GM12878 (cell line): ENCODE data around the gene FXN. TPM values are rescaled to one million over a fixed set of nuclear protein-coding genes. Genes with fewer than 3 reads are reported as not detected.

ENCODE experiments used
- ATAC-seq: fragments of 200-7000 bp; cut with Tn5 transposase; 3 replicates; pipeline ENCODE4 v1.9.1; 2020; ENCODE audit warnings: mild to moderate bottlenecking, moderate library complexity
- BruUV-seq: library from RNA; stranded (reverse); fragments of 400-500 nt; replicated peaks from 2 replicates; lab custom pipeline; 2021; lab: Mats Ljungman, UMichigan
- CTCF ChIA-PET: fragments of 300-600 bp; sonication (Branson Sonifier 250); formaldehyde crosslinking; extraction: SDS; loops from one replicate; lab custom pipeline; 2021; ENCODE audit warnings: inconsistent platforms; lab: Yijun Ruan, JAX
- POLR2A ChIA-PET: fragments of 350-600 bp; formaldehyde crosslinking; extraction: SDS; loops from one replicate; lab custom pipeline; 2021; ENCODE audit warnings: inconsistent platforms; lab: Charles Lee
- RAD21 ChIA-PET: fragments of 300-600 bp; sonication (Branson Sonifier 250); formaldehyde crosslinking; loops from one replicate; lab custom pipeline; 2023; ENCODE audit warnings: antibody characterized with exemption; ENCODE audit not compliant: unreplicated experiment; lab: Charles Lee
- SMC1A ChIA-PET: fragments of 300-600 bp; sonication (Branson Sonifier 250); formaldehyde crosslinking; loops from one replicate; lab custom pipeline; 2023; ENCODE audit not compliant: unreplicated experiment, uncharacterized antibody; lab: Charles Lee
- DNase-seq: peaks from one replicate; pipeline ENCODE4 v3.0.0-alpha.2; 2011; ENCODE audit warnings: low read depth, low spot score
- FAIRE-seq: peaks from 3 replicates; lab custom pipeline; 2011; peaks lifted over from hg19 to GRCh38; lab: Jason Lieb, UNC
- H2AFZ ChIP-seq: 2 replicates; pipeline ENCODE4 v1.6.0; 2011; ENCODE audit warnings: low read depth, low read length, control low read depth; ENCODE audit not compliant: control insufficient read depth
- H3K27ac ChIP-seq: 2 replicates; pipeline ENCODE4 v1.5.1; 2011; ENCODE audit warnings: control low read depth; ENCODE audit not compliant: control insufficient read depth, insufficient read depth
- H3K27me3 ChIP-seq, 2 experiments: replicated peaks in 1 of 2; 2 replicates each; pipeline versions ENCODE4 v1.6.0 to v1.6.1; 2011; ENCODE audit warnings: low read length in 1 of 2; ENCODE audit not compliant: control insufficient read depth in 2 of 2, insufficient read depth in 2 of 2
- H3K36me3 ChIP-seq, 2 experiments: 2 replicates each; pipeline ENCODE4 v1.5.1; 2011; ENCODE audit warnings: low read length in 1 of 2; ENCODE audit not compliant: control insufficient read depth in 2 of 2, insufficient read depth in 2 of 2
- H3K4me1 ChIP-seq: 2 replicates; pipeline ENCODE4 v1.6.1; 2011; ENCODE audit warnings: mild to moderate bottlenecking, low read length, moderate library complexity, mixed read lengths; ENCODE audit not compliant: control insufficient read depth, insufficient read depth
- H3K4me2 ChIP-seq: 2 replicates; pipeline ENCODE4 v1.6.0; 2011; ENCODE audit warnings: control low read depth; ENCODE audit not compliant: control insufficient read depth, insufficient read depth
- H3K4me3 ChIP-seq: fragments of 200-600 bp; sonication (generic); 2 replicates; pipeline ENCODE4 v1.5.1; 2016
- H3K79me2 ChIP-seq: 2 replicates; pipeline ENCODE4 v1.6.0; 2011; ENCODE audit warnings: low read length; ENCODE audit not compliant: control insufficient read depth, insufficient read depth
- H3K9ac ChIP-seq: 2 replicates; pipeline ENCODE4 v1.8.0; 2011; ENCODE audit warnings: low read length, control low read depth, mixed read lengths; ENCODE audit not compliant: control insufficient read depth, insufficient read depth
- H3K9me3 ChIP-seq: replicated peaks from 3 replicates; pipeline ENCODE4 v1.5.1; 2011; ENCODE audit warnings: mild to moderate bottlenecking, low read length; ENCODE audit not compliant: control insufficient read depth, insufficient read depth
- H4K20me1 ChIP-seq: 2 replicates; pipeline ENCODE4 v1.6.0; 2011; ENCODE audit not compliant: control insufficient read depth, insufficient read depth
- CTCF ChIP-seq, 3 experiments: IDR thresholded peaks in 2 of 3; conservative IDR thresholded peaks in 1 of 3; 2 replicates each; pipeline ENCODE4 v1.5.1; 2011; ENCODE audit warnings: low read depth in 3 of 3, low read length in 3 of 3, mild to moderate bottlenecking in 3 of 3, control low read depth in 2 of 3, moderate library complexity in 2 of 3, inconsistent platforms in 1 of 3, mixed read lengths in 1 of 3; ENCODE audit not compliant: control insufficient read depth in 2 of 3, insufficient read depth in 1 of 3; ENCODE audit errors: extremely low read depth in 1 of 3
- RAD21 ChIP-seq: IDR thresholded peaks from 2 replicates; pipeline ENCODE4 v1.6.1; 2011; ENCODE audit warnings: mild to moderate bottlenecking, low read depth, low read length, moderate library complexity; ENCODE audit not compliant: insufficient read depth
- ZNF384 ChIP-seq: IDR thresholded peaks from 2 replicates; pipeline ENCODE4 v1.6.1; 2012; ENCODE audit warnings: low read depth, mild to moderate bottlenecking, low read length, improper control_type of control experiment, borderline replicate concordance
- WGBS: methylation state at CpG from one replicate; pipeline ENCODE4 v1.1.6; 2016; ENCODE audit warnings: low lambda C conversion rate; ENCODE audit not compliant: insufficient replicate concordance, insufficient coverage; ENCODE audit errors: missing lambda C conversion rate; 5-methylcytosine and 5-hydroxymethylcytosine counted together
- in situ Hi-C: fragments of 300-500 bp; cut with MboI; formaldehyde crosslinking; loops from 9 replicates; pipeline ENCODE4 v1.14.3; 2018; ENCODE audit warnings: mixed read lengths
- intact Hi-C: fragments of 100-400 bp; cut with micrococcal nuclease; formaldehyde crosslinking; loops from one replicate; pipeline ENCODE4 v1.14.2; 2022; ENCODE audit not compliant: unreplicated experiment
- polyA plus RNA-seq, 11 experiments: library from polyadenylated mRNA; depleted of rRNA in 4 of 11; unstranded in 6 of 11; stranded (reverse) in 5 of 11; fragments of >200 nt; fragmentation: Nextera tagmentation in 4 of 11; fragmentation: Illumina TruSeq in 1 of 11; extraction: Ambion mirVana in 4 of 11; extraction: Trizol in 1 of 11; gene quantifications; 1 replicate in 1 of 11; 2 replicates in 10 of 11; pipeline versions ENCODE4 v1.2.1 to v1.2.3, GENCODE V29; 2011 to 2016; ENCODE audit warnings: inconsistent platforms in 2 of 11, missing spikeins in 2 of 11, low read depth in 1 of 11
- total RNA-seq, 4 experiments: library from RNA; depleted of rRNA in 3 of 4; stranded (reverse); fragments of >200 nt in 3 of 4; fragmentation: Illumina TruSeq in 1 of 4; extraction: Trizol in 1 of 4; gene quantifications; 2 replicates each; pipeline versions ENCODE4 v1.2.1 to v1.2.3, GENCODE V29; 2013 to 2021

FXN gene
- total and polyA plus RNA-seq, 10 of the 15 experiments (the other 5 are each of a cell fraction or from before 2014, with no cell fraction given): 7.3 to 78.0 (median 23.2) TPM

- POLR2A ChIA-PET: no interaction called here
These were observed 16.8 kb upstream of the FXN start for GRCh38 chr9:69018737-69019136.

More at GRCh38 chr9:69018737-69019136, 16.8 kb upstream of the FXN start:
- DNase-seq (no peak), ATAC-seq (peak; percentile 41; the same call in 2 of the 3 replicates), FAIRE-seq (no peak)
- intact Hi-C loops (no loop called here), in situ Hi-C loops (no loop called here)
- BruUV-seq: no TSS peak
- no peak overlapping the region for H3K27ac ChIP-seq
- ChIA-PET RAD21 (no interaction called here), SMC1A (no interaction called here), CTCF (interaction anchor here (0.6 to 3.0 kb wide), 3 partner anchors 17 to 544 kb away, joined by 3 to 10 read pairs (median 4); partner anchors contain the start of gene FXN)
- no peaks in the 10 kb centered on the region for H4K20me1 ChIP-seq
- H3K4me1 ChIP-seq: no peaks in the 10 kb centered on the region
- no peak overlapping the region for H2AFZ ChIP-seq
- H3K9ac ChIP-seq: no peak overlapping the region
- no peaks in the 10 kb centered on the region for H3K79me2 ChIP-seq
- H3K36me3 ChIP-seq: no peaks in the 10 kb centered on the region
- WGBS: 66% methylated on average over 5 of the region's 5 CpGs
- TF ChIP-seq ZNF384 (no peak), RAD21 (peak; percentile 41; the same call in 1 of the 2 replicates), CTCF (IDR thresholded peaks at IDR 0.05 in 2 of 3, conservative IDR thresholded peaks at IDR 0.05 in 1 of 3; ENCODE audit: control insufficient read depth in 2 of 3, extremely low read depth in 1 of 3, insufficient read depth in 1 of 3, low read depth in 3 of 3, low read length in 3 of 3) (peak in 1 of 3 experiments; percentile 15; a peak in 2 of 6 replicates)
- no peaks in the 10 kb centered on the region for H3K27me3 ChIP-seq
- no peak overlapping the region for H3K4me2 ChIP-seq
- no peaks in the 10 kb centered on the region for H3K9me3 ChIP-seq
- H3K4me3 ChIP-seq: no peak overlapping the region
